HG03571 (cell line): ENCODE measurements around the gene NFE2L3.
"Not testable (repeated sequence)": the region's sequence is repeated elsewhere in the genome, so short reads cannot be mapped to it uniquely, and the experiment has no call there.

Source experiments
- ATAC-seq: cut with Tn5 transposase; IDR thresholded peaks from one replicate; pipeline ENCODE4 v1.9.1; 2021; ENCODE audit not compliant: unreplicated experiment

Gene NFE2L3

GRCh38 chr7:26145238-26145637, 6.8 kb upstream of the NFE2L3 start:
- ATAC-seq: no peak

DNA sequence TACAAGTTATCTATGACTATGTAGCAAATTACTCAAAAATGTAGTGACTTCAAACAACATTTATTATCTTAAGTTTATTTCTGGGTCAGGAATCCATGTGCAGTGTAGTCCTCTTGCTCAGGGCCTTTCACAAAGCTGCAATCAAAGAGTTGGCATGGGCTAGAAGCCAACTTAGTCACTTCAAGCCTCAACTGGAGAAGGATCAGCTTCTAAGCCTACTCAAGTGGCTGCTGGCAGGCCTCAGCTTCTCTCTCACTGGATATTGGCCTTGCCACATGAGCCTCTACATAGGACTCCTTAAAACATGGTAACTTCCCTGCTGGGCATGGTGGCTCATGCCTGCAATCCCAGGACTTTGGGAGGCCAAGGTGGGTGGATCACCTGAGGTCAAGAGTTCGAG, 5.0 kb upstream of the NFE2L3 start:
- ATAC-seq: no peak

DNA sequence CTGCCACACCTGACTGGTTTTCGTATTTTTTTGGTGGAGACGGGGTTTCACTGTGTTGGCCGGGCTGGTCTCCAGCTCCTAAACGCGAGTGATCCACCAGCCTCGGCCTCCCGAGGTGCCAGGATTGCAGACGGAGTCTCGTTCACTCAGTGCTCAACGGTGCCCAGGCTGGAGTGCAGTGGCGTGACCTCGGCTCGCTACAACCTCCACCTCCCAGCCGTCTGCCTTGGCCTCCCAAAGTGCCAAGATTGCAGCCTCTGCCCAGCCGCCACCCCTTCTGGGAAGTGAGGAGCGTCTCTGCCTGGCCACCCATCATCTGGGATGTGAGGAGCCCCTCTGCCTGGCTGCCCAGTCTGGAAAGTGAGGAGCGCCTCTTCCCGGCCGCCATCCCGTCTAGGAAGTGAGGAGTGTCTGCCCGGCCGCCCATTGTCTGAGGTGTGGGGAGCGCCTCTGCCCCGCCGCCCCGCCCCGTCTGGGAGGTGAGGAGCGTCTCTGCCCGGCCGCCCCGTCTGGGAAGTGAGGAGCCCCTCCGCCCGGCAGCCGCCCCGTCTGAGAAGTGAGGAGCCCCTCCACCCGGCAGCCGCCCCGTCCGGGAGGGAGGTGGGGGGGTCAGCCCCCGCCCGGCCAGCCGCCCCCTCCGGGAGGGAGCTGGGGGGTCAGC, 4.2 kb upstream of the NFE2L3 start:
- ATAC-seq: not testable (repeated sequence)

DNA sequence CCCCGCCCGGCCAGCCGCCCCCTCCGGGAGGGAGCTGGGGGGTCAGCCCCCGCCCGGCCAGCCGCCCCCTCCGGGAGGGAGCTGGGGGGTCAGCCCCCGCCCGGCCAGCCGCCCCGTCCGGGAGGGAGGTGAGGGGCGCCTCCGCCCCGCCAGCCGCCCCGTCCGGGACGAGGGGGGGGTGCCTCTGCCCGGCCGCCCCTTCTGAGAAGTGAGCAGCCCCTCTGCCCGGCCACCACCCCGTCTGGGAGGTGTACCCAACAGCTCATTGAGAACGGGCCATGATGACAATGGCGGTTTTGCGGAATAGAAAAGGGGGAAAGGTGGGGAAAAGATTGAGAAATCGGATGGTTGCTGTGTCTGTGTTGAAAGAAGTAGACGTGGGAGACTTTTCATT, 3.7 kb upstream of the NFE2L3 start:
- ATAC-seq: not testable (repeated sequence)

DNA sequence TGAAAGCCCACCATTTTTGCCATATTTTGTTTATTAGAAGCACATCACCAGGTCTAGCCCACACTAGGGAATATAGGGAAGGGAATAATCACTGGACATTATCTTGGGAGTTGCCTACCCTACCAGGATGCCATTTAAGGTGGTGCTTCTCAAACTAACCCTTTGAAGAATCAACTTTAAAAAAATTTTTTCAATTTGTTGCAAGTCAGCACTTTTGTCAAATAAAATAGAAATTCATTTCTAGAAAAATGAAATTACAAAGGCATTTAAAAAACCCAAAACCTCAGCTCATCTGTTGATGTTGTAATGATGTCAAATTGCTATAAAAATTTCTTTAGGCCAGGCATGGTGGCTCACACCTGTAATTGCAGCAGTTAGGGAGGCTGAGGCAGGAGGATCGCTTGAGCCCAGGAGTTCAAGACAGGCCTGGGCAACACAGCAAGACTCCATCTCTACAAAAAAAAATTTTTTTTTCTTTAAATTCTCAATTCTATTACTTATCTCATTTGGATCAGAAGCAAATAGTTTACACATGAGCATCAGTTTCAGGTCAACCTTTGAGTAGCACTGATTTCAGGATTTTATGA, 2.5 kb upstream of the NFE2L3 start:
- ATAC-seq: no peak

DNA sequence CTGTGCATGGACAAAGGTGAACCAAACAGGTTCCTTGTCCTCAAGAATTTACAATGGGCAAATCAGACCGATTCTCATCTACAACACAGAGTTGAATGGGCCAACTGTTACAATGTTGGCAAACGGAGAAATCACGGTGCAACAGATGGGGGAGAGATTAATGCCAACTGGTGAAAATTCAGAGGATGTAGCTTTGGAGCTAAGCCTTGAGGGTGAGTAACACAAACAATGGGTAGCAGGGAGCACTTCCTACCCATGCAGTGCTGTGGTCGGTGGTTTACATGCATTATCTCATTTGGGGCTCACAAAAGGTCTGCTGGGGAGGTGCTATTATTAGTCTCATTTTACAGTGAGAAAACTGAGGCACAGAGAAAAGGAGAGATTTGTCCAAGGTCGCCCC, 902 bp upstream of the NFE2L3 start:
- ATAC-seq: no peak

- ATAC-seq: no peak
Observed at GRCh38 chr7:26151650-26151952, 397 bp upstream of the NFE2L3 start.

DNA sequence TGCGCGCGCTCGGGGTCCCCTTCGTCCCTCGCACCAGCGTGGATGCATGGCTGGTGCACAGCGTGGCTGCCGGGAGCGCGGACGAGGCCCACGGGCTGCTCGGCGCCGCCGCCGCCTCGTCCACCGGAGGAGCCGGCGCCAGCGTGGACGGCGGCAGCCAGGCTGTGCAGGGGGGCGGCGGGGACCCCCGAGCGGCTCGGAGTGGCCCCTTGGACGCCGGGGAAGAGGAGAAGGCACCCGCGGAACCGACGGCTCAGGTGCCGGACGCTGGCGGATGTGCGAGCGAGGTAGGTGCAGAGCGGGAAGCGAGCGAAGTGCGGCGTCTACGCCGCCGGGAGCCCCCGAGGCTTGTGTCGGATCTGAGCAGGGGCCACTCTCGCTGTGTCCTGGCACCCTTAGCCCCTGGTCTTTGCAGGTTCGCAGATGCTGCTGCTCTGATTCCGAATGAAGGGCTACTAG, 813 bp downstream of the NFE2L3 start:
- not testable (repeated sequence) for ATAC-seq

GRCh38 chr7:26153241-26153822, 1.3 kb downstream of the NFE2L3 start:
- no peak for ATAC-seq

GRCh38 chr7:26153823-26154783, 2.1 kb downstream of the NFE2L3 start:
- no peak for ATAC-seq

GRCh38 chr7:26155531-26156375, 3.8 kb downstream of the NFE2L3 start:
- ATAC-seq: no peak

- ATAC-seq: peak; percentile 25
Observed at GRCh38 chr7:26156451-26157420, 4.7 kb downstream of the NFE2L3 start.

DNA sequence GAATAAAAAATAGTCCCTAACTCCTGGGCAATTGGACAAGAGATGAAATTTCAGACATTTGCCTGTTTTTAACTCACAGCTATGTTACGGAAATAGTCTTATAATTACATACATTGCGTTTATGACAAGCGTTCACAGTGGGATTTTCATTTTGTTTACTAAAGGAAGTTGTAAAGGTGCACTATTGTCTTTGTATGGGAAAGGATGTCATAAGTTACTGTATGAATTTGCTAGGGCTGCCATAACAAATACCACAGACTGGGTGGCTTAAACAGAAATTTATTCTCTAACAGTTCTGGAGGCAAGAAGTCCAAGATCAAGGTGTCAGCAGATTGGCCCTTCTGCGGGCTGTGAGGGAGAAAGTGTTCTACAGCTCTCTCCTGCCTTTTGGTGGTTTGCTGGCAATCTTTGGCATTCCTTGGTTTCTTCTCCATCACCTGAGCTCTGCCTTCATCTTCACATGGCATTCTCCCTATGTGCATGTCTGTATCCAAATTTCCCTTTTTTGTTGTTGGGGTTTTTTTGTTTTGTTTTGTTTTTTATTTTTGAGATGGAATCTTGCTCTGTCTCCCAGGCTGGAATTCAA, 5.6 kb downstream of the NFE2L3 start:
- ATAC-seq: no peak

DNA sequence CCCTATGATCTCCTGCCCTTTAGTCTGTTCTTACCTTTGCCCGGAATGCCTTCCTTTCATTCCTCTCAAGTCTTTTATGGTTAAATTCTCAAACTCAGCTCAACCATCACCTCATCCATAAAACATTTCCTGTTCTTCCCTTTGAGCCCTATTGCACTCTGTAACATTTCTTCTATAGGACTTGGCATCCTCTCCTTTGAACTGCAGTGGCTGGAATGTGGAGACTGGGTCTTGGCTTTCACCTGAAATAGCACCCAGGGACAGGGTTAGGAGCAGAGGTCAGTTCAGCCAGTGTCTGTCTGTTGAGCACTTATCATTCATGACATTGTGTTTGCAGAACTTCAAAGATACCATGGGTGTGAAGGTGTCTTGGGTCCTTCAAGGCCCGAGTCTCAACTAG, 7.2 kb downstream of the NFE2L3 start:
- no peak for ATAC-seq

DNA sequence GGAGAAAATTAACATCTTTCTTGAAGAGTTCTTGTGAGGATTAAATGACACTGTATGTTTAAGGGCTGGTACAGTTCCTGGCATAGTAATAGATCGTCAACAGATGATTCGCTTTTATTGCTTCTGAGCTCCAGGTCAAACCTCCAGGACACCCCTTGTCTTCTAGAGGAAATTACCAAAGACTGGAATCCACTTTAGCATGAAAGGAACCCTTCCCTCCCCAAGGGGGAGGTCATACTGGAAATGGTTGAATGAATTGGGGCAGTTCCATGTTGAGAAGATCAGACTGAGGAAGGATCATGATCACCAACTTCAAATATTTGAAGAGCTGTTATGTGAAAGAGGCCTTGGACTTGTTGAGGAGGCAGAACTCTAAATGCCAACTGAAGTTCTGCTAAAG, 8.9 kb downstream of the NFE2L3 start:
- ATAC-seq: no peak

GRCh38 chr7:26162431-26162830, 10.4 kb downstream of the NFE2L3 start:
- no peak for ATAC-seq

DNA sequence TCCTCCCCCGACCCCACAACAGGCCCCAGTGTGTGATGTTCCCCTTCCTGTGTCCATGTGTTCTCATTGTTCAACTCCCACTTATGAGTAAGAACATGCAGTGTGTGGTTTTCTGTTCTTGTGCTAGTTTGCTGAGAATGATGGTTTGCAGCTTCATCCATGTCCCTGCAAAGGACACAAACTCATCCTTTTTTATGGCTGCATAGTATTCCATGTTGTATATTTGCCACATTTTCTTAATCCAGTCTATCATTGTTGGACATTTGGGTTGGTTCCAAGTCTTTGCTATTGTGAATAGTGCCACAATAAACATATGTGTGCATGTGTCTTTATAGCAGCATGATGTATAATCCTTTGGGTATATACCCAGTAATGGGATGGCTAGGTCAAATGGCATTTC, 11.8 kb downstream of the NFE2L3 start:
- not testable (repeated sequence) for ATAC-seq

GRCh38 chr7:26165950-26166683, 14.1 kb downstream of the NFE2L3 start:
- no peak for ATAC-seq
